T-cell (primary cell): Measurements from ENCODE around the gene RTP1. TPM values are rescaled to one million over a fixed set of nuclear protein-coding genes. Genes with fewer than 3 reads are reported as not detected.

ENCODE experiments used
- ATAC-seq, 4 experiments: fragments of 200-7000 bp in 3 of 4; fragments of 150-1000 bp in 1 of 4; cut with Tn5 transposase; replicated peaks in 1 of 4; 1 replicate in 3 of 4; 2 replicates in 1 of 4; pipeline ENCODE4 v1.10.0; 2021; ENCODE audit warnings: moderate library complexity in 3 of 4, mild to moderate bottlenecking in 2 of 4, moderate number of reproducible peaks in 1 of 4
- CTCF ChIA-PET, 2 donors: fragments of 300-600 bp; sonication (Branson Sonifier 250); formaldehyde crosslinking; loops; one replicate each; lab custom pipeline; 2022; ENCODE audit warnings: antibody characterized with exemption in 2 of 2; lab: Charles Lee
- POLR2A ChIA-PET, 2 donors: fragments of 300-600 bp; sonication (Branson Sonifier 250); formaldehyde crosslinking; loops; one replicate each; lab custom pipeline; 2022; ENCODE audit warnings: antibody characterized with exemption in 2 of 2; lab: Charles Lee
- DNase-seq, 35 experiments: peaks; one replicate each; pipeline versions ENCODE4 v3.0.0 to v3.0.0-alpha.2; 2013 to 2023
- H3K27ac ChIP-seq: one replicate; pipeline ENCODE4 v1.5.1; 2013; ENCODE audit warnings: low read length
- H3K27me3 ChIP-seq, 2 experiments: replicated peaks in 1 of 2; 1 replicate in 1 of 2; 2 replicates in 1 of 2; pipeline versions ENCODE4 v1.6.1 to v1.7.0; 2013; ENCODE audit warnings: low read length in 1 of 2, mixed read lengths in 1 of 2; ENCODE audit not compliant: control insufficient read depth in 2 of 2, insufficient read depth in 2 of 2; ENCODE audit errors: extremely low read depth in 1 of 2
- H3K36me3 ChIP-seq, 2 donors: 1 replicate in 1 of 2; 2 replicates in 1 of 2; pipeline versions ENCODE4 v1.6.1 to v1.7.0; 2013; ENCODE audit warnings: low read length in 1 of 2; ENCODE audit not compliant: control insufficient read depth in 2 of 2, insufficient read depth in 1 of 2; ENCODE audit errors: extremely low read depth in 1 of 2
- H3K4me1 ChIP-seq, 2 experiments: 1 replicate in 1 of 2; 2 replicates in 1 of 2; pipeline versions ENCODE4 v1.6.1 to v1.7.0; 2013; ENCODE audit warnings: low read length in 2 of 2, mixed read lengths in 1 of 2; ENCODE audit not compliant: insufficient read depth in 2 of 2, control insufficient read depth in 1 of 2; ENCODE audit errors: extremely low read depth in 1 of 2
- H3K4me3 ChIP-seq, 2 donors: 1 replicate in 1 of 2; 2 replicates in 1 of 2; pipeline versions ENCODE4 v1.5.1 to v1.7.0; 2013; ENCODE audit warnings: mild to moderate bottlenecking in 2 of 2, low read length in 1 of 2, moderate library complexity in 1 of 2; ENCODE audit not compliant: control insufficient read depth in 1 of 2; ENCODE audit errors: extremely low read depth in 1 of 2
- H3K9me3 ChIP-seq: 2 replicates; pipeline ENCODE4 v1.7.0; 2013
- H3K27ac Mint-ChIP-seq, 2 donors: one replicate each; pipeline ENCODE4 v1.8.0; 2020 to 2021; ENCODE audit warnings: mild to moderate bottlenecking in 2 of 2, mixed read lengths in 2 of 2
- H3K27me3 Mint-ChIP-seq, 2 donors: one replicate each; pipeline ENCODE4 v1.8.0; 2021 to 2022; ENCODE audit warnings: mixed read lengths in 2 of 2
- H3K36me3 Mint-ChIP-seq: one replicate; pipeline ENCODE4 v1.8.0; 2021; ENCODE audit warnings: mixed read lengths
- H3K4me1 Mint-ChIP-seq, 3 donors: one replicate each; pipeline ENCODE4 v1.8.0; 2020 to 2022; ENCODE audit warnings: mixed read lengths in 3 of 3, mild to moderate bottlenecking in 1 of 3
- H3K4me3 Mint-ChIP-seq, 3 donors: one replicate each; pipeline ENCODE4 v1.8.0; 2020 to 2022; ENCODE audit warnings: mild to moderate bottlenecking in 3 of 3, mixed read lengths in 3 of 3, moderate library complexity in 3 of 3
- H3K9me3 Mint-ChIP-seq, 3 donors: one replicate each; pipeline ENCODE4 v1.8.0; 2020 to 2022; ENCODE audit warnings: mixed read lengths in 3 of 3
- WGBS: methylation state at CpG from one replicate; pipeline ENCODE4 v1.1.5; 2013; ENCODE audit warnings: missing lambda C conversion rate; ENCODE audit not compliant: insufficient coverage; 5-methylcytosine and 5-hydroxymethylcytosine counted together
- total RNA-seq, 35 experiments: library from RNA in 6 of 35; stranded (reverse) in 6 of 35; fragments of 120-200 nt in 1 of 35; gene quantifications; one replicate each; pipeline versions ENCODE4 v1.2.1 to v1.2.4 and lab custom pipeline; 2013 to 2026

The RTP1 gene
- total RNA-seq, 5 donors from 2014 or later (not counting 1 experiment from before 2014, with no cell fraction given): not detected

- no peak overlapping the region for H3K4me3 Mint-ChIP-seq
- ChIA-PET CTCF (no interaction called here), POLR2A (no interaction called here)
- no peak for DNase-seq
- no peaks in the 10 kb centered on the region for H3K36me3 Mint-ChIP-seq
- H3K27me3 Mint-ChIP-seq: peaks cover 16 to 23% of the 10 kb centered on the region in 2 donors
- no peak overlapping the region for H3K27ac Mint-ChIP-seq
- H3K27me3 ChIP-seq: peaks cover 0 to 2% of the 10 kb centered on the region in 2 experiments
- 74% methylated on average over 2 of the region's 2 CpGs for WGBS
- no peak for ATAC-seq
- H3K4me1 ChIP-seq: no peaks in the 10 kb centered on the region
- H3K27ac ChIP-seq: no peak overlapping the region
- no peaks in the 10 kb centered on the region for H3K9me3 Mint-ChIP-seq
- no peaks in the 10 kb centered on the region for H3K9me3 ChIP-seq
- H3K36me3 ChIP-seq: no peaks in the 10 kb centered on the region
- no peaks in the 10 kb centered on the region for H3K4me1 Mint-ChIP-seq
- no peak overlapping the region for H3K4me3 ChIP-seq
Measured at GRCh38 chr3:187207062-187207461, 9.8 kb downstream of the RTP1 start.

GRCh38 chr3:187207624-187208023 lies 10.3 kb downstream of the RTP1 start:
- Histone ChIP-seq H3K36me3 (no peaks in the 10 kb centered on the region), H3K9me3 (no peaks in the 10 kb centered on the region), H3K27ac (no peak overlapping the region), H3K4me1 (no peaks in the 10 kb centered on the region), H3K27me3 (peaks cover 0 to 2% of the 10 kb centered on the region in 2 experiments), H3K4me3 (no peak overlapping the region)
- Mint-ChIP-seq H3K27ac (no peak overlapping the region), H3K9me3 (no peaks in the 10 kb centered on the region), H3K36me3 (no peaks in the 10 kb centered on the region), H3K4me1 (no peaks in the 10 kb centered on the region), H3K27me3 (peaks cover 14 to 19% of the 10 kb centered on the region in 2 donors), H3K4me3 (no peak overlapping the region)
- ATAC-seq: no peak
- ChIA-PET POLR2A (no interaction called here), CTCF (no interaction called here)
- DNase-seq: no peak

DNA sequence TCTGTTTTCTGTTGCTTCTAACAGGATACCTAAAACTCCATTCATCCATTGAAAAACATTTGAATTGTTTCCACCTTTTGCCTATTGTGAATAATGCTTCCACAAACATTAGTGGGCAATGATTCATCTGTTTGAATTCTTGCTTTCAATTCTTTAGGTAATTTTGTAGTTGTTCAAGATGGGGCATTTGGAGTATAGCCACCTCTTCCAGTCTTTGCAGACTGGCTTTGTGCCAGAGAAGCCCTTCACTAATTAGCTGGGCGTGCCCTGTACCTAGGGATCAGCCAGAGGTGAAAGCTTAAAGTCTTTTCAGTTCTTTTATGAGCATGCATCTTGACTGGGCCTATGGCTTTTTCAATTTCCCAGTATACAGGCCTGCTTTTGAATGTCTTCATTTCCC lies 10.9 kb downstream of the RTP1 start:
- no peaks in the 10 kb centered on the region for H3K9me3 Mint-ChIP-seq
- CTCF ChIA-PET: no interaction called here
- Histone ChIP-seq H3K9me3 (no peaks in the 10 kb centered on the region), H3K36me3 (no peaks in the 10 kb centered on the region), H3K4me3 (no peak overlapping the region), H3K27ac (no peak overlapping the region), H3K4me1 (no peaks in the 10 kb centered on the region), H3K27me3 (peaks cover 0 to 2% of the 10 kb centered on the region in 2 experiments)
- H3K36me3 Mint-ChIP-seq: no peaks in the 10 kb centered on the region
- H3K4me3 Mint-ChIP-seq: no peak overlapping the region
- H3K27ac Mint-ChIP-seq: no peak overlapping the region
- WGBS: 86% methylated on average over 1 of the region's 1 CpG
- DNase-seq (no peak), ATAC-seq (no peak)
- peaks cover 12 to 19% of the 10 kb centered on the region in 2 donors for H3K27me3 Mint-ChIP-seq
- no peaks in the 10 kb centered on the region for H3K4me1 Mint-ChIP-seq
- POLR2A ChIA-PET: no interaction called here

DNA sequence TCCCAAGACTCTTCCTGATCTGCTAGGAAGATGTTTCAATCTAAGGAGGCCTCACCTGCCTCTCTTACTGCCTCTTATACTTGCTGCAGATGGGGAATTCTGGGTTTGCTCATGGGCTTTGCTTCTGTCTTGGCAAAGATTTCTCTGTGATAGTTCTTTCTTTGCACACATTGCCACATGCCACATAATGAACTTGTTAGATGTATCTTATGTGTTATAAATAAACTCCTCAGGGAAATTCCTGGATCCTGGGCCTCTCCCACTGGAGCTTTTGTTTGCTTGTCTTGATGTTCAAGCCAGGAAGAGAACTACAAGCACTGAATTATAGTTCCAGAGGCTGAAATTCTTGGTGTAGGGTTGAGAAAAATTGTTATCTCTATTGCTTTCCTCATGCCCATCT lies 12.2 kb downstream of the RTP1 start:
- no peak for DNase-seq
- H3K27ac Mint-ChIP-seq: no peak overlapping the region
- no peaks in the 10 kb centered on the region for H3K4me1 Mint-ChIP-seq
- Histone ChIP-seq H3K27me3 (no peaks in the 10 kb centered on the region), H3K4me3 (no peak overlapping the region), H3K9me3 (no peaks in the 10 kb centered on the region), H3K27ac (no peak overlapping the region), H3K4me1 (no peaks in the 10 kb centered on the region), H3K36me3 (no peaks in the 10 kb centered on the region)
- ATAC-seq: no peak
- H3K9me3 Mint-ChIP-seq: no peaks in the 10 kb centered on the region
- H3K27me3 Mint-ChIP-seq: peaks cover 10 to 14% of the 10 kb centered on the region in 2 donors
- ChIA-PET POLR2A (no interaction called here), CTCF (no interaction called here)
- H3K36me3 Mint-ChIP-seq: no peaks in the 10 kb centered on the region
- no peak overlapping the region for H3K4me3 Mint-ChIP-seq

DNA sequence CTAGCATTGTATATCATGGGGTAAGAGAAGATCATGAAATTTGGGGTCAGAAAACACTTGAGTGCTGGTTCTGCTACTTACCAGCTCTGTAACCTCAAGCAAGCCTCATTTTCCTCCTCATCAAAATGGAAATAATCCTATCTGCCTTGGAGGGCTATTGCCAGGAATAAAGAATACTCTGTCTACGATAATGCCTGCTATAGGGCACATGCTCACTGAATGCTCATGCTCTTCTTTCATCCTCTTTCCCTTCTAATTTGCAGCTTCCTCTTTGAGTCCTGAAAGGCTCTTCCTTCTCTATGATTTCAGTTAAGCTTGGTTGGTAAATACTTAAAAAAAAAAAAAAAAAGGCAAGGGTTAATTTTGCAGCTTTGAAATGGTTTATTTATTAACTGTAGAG lies 12.8 kb downstream of the RTP1 start:
- H3K36me3 ChIP-seq: no peaks in the 10 kb centered on the region
- H3K4me3 ChIP-seq: no peak overlapping the region
- H3K4me1 ChIP-seq: no peaks in the 10 kb centered on the region
- ATAC-seq (no peak), DNase-seq (no peak)
- no peaks in the 10 kb centered on the region for H3K36me3 Mint-ChIP-seq
- no peaks in the 10 kb centered on the region for H3K27me3 ChIP-seq
- no peak overlapping the region for H3K27ac Mint-ChIP-seq
- H3K27ac ChIP-seq: no peak overlapping the region
- no peaks in the 10 kb centered on the region for H3K9me3 Mint-ChIP-seq
- no peak overlapping the region for H3K4me3 Mint-ChIP-seq
- ChIA-PET CTCF (no interaction called here), POLR2A (no interaction called here)
- peaks cover 4 to 8% of the 10 kb centered on the region in 2 donors for H3K27me3 Mint-ChIP-seq
- no CpG with 5 or more reads among the region's 1 CpG for WGBS
- H3K9me3 ChIP-seq: no peaks in the 10 kb centered on the region
- H3K4me1 Mint-ChIP-seq: no peaks in the 10 kb centered on the region

DNA sequence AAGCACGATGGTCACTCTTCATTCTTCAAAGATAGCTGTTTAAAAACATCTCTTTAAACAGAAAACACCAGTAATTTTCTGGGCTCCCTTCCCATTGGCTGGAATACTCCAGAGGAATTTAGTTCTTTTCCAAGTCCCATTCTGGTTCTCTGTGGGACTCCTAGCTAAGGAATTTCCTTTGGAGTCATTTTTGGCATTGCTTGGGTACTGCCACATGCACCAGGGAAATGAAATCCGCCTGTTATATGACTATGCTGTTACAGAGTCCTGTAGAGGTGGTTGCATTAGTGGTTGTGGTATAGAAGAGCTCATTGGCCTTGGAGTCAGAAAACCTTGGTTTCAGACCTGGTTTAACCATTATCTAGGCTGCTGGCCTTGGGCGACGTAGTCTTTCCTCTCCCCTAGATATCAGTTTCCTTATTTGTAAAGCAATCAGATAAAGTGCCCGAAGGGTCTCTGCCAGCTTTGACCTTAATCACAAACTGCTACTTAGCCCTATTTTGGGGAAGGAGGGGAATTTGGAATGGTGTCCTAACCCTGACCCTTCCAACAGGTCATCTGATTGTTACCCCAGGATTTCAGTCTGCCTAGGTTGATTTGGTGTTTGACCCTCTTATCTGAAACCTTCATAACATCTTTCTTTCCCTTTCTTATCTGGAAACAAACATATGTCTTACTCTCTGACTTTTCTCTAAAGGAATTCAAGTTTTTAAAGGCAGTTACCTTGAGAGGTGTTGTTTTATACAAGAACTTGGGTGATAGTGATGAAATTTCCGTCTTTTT lies 13.4 kb downstream of the RTP1 start:
- Histone ChIP-seq H3K27ac (no peak overlapping the region), H3K4me1 (no peaks in the 10 kb centered on the region), H3K4me3 (no peak overlapping the region), H3K36me3 (no peaks in the 10 kb centered on the region), H3K27me3 (no peaks in the 10 kb centered on the region), H3K9me3 (no peaks in the 10 kb centered on the region)
- Mint-ChIP-seq H3K4me1 (no peaks in the 10 kb centered on the region), H3K4me3 (no peak overlapping the region), H3K27ac (no peak overlapping the region), H3K27me3 (peaks cover 0 to 4% of the 10 kb centered on the region in 2 donors), H3K36me3 (no peaks in the 10 kb centered on the region), H3K9me3 (no peaks in the 10 kb centered on the region)
- WGBS: no CpG with 5 or more reads among the region's 6 CpGs
- DNase-seq (no peak), ATAC-seq (no peak)
- POLR2A ChIA-PET: no interaction called here
- CTCF ChIA-PET: no interaction called here
